ENCODE measurements around the gene PAPOLG.

The PAPOLG gene

DNA sequence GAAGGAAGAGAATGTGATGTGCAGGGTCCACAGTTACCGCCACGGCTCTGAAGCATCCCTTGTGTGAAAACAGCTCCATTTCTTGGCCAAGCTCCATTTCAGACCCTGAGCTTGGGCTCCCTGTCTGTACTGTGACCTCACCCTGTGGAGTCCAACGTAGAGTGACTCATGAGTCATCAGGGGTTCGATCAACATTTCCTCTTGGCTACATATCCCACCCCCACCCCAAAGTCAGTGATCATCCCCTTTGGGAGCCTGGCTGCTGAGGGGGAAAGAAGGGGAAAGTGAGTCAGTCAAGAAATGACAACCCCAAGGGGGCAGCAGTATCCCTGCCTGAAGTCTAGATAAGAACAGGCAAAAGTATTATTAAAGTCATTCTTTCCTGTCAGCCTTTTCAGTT lies 62.2 kb downstream of the PAPOLG start:
- no peak overlapping the region for H3K27ac ChIP-seq
- TF ChIP-seq, protein P1, sequence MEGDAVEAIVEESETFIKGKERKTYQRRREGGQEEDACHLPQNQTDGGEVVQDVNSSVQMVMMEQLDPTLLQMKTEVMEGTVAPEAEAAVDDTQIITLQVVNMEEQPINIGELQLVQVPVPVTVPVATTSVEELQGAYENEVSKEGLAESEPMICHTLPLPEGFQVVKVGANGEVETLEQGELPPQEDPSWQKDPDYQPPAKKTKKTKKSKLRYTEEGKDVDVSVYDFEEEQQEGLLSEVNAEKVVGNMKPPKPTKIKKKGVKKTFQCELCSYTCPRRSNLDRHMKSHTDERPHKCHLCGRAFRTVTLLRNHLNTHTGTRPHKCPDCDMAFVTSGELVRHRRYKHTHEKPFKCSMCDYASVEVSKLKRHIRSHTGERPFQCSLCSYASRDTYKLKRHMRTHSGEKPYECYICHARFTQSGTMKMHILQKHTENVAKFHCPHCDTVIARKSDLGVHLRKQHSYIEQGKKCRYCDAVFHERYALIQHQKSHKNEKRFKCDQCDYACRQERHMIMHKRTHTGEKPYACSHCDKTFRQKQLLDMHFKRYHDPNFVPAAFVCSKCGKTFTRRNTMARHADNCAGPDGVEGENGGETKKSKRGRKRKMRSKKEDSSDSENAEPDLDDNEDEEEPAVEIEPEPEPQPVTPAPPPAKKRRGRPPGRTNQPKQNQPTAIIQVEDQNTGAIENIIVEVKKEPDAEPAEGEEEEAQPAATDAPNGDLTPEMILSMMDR (IDR thresholded peaks at IDR 0.05) = no peak
- no peak for TF ChIP-seq ZFX (IDR thresholded peaks at IDR 0.05; ENCODE audit: borderline replicate concordance)

DNA sequence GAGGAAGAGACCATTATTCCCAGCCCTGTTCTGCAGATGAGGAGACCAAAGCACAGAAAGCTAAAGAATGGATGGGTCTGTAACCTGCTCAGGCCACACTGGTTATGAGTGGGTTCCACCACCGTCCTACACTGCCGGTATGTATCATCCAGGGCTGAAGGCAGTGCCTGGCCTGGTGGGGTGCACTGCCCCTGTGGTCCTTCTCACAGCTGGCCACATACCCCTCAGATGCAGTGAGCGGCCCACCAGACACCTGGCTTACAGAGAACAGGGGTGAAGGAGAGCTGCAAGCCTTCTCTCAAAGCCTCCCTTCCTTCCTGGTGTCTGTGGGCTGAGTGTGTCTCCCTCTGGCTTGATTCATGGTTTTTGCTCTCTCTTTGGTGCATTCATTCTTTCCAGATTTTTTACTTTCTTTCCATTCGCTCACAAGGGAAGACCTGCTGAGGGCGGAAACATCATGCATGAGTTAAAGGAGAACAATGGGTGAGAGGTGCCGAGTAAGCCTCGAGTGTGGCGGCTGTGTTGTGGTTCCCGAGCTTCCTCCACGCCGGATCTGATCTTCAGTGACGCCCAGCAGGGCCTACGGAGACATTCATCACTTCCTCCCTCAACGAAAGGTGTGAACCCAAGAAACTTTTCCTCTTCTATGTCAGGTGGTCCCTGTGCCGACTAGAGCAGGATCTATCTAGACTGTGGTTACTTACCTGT lies 63.2 kb downstream of the PAPOLG start:
- TF ChIP-seq, protein P1 (IDR thresholded peaks at IDR 0.05) = no peak
- TF ChIP-seq ZFX (IDR thresholded peaks at IDR 0.05; ENCODE audit: borderline replicate concordance) = no peak
- H3K27ac ChIP-seq = no peak overlapping the region

DNA sequence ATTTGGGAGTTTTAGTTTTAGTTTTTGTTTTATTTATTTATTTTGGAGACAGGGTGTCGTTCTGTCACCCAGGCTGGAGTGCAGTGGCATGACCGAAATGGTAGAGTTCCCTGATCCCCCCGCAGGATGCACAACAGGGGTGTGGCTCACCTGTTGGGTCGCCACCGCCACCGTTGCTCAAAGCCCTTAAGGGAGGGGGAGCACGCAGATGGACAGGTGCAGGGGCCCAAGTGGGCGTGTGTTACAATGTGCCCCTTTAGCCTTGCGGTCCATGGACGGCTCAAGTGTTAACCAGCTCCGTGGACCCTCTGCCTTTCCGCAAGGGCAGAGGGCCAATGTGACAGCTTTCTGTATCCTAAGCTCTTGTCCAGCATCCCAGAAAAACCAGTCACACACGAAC lies 63.9 kb downstream of the PAPOLG start:
- TF ChIP-seq, protein P1 (IDR thresholded peaks at IDR 0.05) = no peak
- no peak for TF ChIP-seq ZFX (IDR thresholded peaks at IDR 0.05; ENCODE audit: borderline replicate concordance)
- H3K27ac ChIP-seq = no peak overlapping the region

DNA sequence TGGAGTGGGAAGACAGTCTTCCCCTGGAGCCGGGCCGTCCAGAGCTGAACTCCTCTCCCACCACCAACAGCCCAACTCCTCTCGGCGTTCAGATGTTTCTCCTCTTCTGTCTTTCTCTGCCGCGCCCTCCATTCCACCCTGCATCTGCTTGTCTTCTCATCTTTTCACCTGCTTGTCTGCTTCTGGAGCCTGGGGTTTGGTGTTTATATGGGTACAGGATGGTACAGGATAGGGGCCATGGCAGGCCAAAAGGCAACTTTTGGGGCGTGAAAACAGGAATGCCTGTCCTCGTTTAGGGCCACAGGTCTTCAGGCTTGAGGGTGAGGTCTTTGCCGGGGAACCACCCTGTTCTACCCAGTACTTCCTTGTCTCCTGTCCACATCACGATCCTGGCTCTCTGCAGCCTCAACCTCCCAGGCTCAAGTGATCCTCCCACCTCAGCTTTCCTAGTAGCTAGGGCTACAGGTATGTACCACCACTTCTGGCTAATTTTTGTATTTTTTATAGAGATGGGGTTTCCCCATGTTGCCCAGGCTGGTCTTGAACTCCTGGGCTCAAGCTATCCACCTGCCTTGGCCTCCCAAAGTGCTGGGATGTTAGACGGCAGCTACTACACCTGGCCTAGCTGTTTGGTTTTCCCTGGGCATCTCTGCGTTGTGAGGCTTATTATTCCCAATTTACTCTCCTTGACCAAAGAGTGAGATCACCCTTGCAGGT lies 64.5 kb downstream of the PAPOLG start:
- no peak overlapping the region for H3K27ac ChIP-seq
- TF ChIP-seq, protein P1 (IDR thresholded peaks at IDR 0.05) = no peak
- no peak for TF ChIP-seq ZFX (IDR thresholded peaks at IDR 0.05; ENCODE audit: borderline replicate concordance)

DNA sequence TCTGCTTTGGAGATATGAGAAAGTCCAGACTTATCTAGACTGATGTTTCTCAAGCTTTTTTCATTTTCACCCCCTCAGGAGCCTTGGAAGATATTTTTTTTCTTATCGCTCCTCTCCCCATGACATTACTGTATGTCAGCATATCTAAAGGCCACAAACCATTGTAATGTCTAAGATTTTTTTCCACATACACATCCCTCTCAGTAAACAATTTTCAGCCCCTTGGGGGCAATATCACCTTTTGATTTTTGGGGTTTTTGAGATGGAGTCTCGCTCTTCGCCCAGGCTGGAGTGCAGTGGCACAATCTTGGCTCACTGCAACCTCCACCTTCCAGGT lies 65.0 kb downstream of the PAPOLG start:
- no peak overlapping the region for H3K27ac ChIP-seq
- TF ChIP-seq, protein P1 (IDR thresholded peaks at IDR 0.05) = no peak
- TF ChIP-seq ZFX (IDR thresholded peaks at IDR 0.05; ENCODE audit: borderline replicate concordance) = no peak

DNA sequence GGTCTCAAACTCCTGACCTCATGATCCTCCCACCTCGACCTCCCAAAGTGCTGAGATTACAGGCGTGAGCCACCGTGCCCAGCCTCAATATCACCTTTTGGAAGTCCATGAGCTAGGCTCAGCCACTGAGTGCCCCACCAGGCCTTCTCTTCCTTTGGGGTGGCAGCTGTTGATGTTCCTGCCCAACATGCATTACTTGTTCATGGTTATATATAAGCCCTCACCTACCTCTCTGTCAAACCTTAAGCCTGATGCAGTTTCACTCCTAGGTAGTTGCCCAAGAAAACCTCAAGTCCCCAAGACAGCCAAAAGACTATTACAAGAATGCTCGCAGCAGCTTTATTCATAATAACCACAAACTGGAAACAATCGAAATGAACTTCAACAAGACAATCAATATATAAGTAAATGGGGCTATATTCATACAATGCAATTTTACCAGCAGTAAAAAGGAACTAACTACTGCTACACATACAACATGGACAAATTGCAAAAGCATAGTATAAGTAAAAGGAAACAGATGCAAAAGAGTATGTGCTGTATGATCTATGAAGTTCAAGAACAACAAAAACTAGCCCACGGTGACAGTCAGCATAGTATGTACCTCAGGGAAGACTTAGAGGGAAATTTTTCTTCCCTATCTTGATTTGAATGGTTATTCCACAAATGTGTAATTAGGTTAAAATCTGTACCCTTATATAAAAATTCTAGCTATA lies 65.7 kb downstream of the PAPOLG start:
- H3K27ac ChIP-seq = no peak overlapping the region
- TF ChIP-seq ZFX (IDR thresholded peaks at IDR 0.05; ENCODE audit: borderline replicate concordance) = no peak
- TF ChIP-seq, protein P1 (IDR thresholded peaks at IDR 0.05) = no peak

DNA sequence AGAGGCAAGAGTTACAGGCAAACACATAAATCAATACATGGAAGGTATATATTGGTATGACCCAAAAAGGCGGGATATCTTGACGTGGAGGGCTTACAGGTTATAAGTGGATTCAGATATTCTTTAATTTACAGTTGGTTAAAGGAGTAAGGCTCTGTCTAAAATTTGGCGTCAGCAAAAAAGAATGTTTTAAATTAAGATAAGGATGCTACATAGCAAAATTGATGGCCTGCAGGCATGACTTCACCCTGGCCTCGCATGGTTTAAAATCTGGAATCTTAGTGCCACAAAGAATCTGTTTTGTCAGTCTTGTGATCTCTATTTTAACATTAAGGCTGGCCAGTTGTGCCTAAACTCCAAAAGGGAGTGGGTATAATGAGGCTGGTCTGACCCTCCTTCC lies 66.9 kb downstream of the PAPOLG start:
- no peak overlapping the region for H3K27ac ChIP-seq
- TF ChIP-seq, protein P1 (IDR thresholded peaks at IDR 0.05) = no peak
- TF ChIP-seq ZFX (IDR thresholded peaks at IDR 0.05; ENCODE audit: borderline replicate concordance) = no peak
